G401.6 (cell line): ENCODE measurements around the gene CPD.

Experiments
- FAIRE-seq: peaks from 2 replicates; lab custom pipeline; 2012; peaks lifted over from hg19 to GRCh38; lab: Jason Lieb, UNC

CPD gene

GRCh38 chr17:30354701-30355100 is 24.0 kb upstream of the CPD start:
- no peak for FAIRE-seq

GRCh38 chr17:30357476-30357875 is 21.3 kb upstream of the CPD start:
- FAIRE-seq: no peak

GRCh38 chr17:30358055-30358760 is 20.5 kb upstream of the CPD start:
- FAIRE-seq: no peak

GRCh38 chr17:30360086-30360808 is 18.5 kb upstream of the CPD start:
- FAIRE-seq: no peak

- FAIRE-seq: no peak
Measured at GRCh38 chr17:30361766-30362279, 16.9 kb upstream of the CPD start.

GRCh38 chr17:30363715-30364202 is 15.0 kb upstream of the CPD start:
- no peak for FAIRE-seq

- FAIRE-seq: no peak
Measured at GRCh38 chr17:30366536-30366935, 12.2 kb upstream of the CPD start.

- no peak for FAIRE-seq
Measured at GRCh38 chr17:30368912-30369720, 9.6 kb upstream of the CPD start.

GRCh38 chr17:30369995-30370394 is 8.7 kb upstream of the CPD start:
- no peak for FAIRE-seq

- FAIRE-seq: no peak
Measured at GRCh38 chr17:30372755-30373154, 6.0 kb upstream of the CPD start.

- FAIRE-seq: no peak
Measured at GRCh38 chr17:30375661-30376060, 3.1 kb upstream of the CPD start.

GRCh38 chr17:30376621-30377452 is 1.9 kb upstream of the CPD start:
- FAIRE-seq: no peak

- FAIRE-seq: no peak
Measured at GRCh38 chr17:30377574-30378240, 1.0 kb upstream of the CPD start.

GRCh38 chr17:30378241-30378824 is 394 bp upstream of the CPD start:
- FAIRE-seq: peak; percentile 83

- no peak for FAIRE-seq
Measured at GRCh38 chr17:30379303-30379902, 676 bp downstream of the CPD start.

- FAIRE-seq: no peak
Measured at GRCh38 chr17:30379903-30380381, 1.2 kb downstream of the CPD start.

GRCh38 chr17:30380643-30381339 is 2.1 kb downstream of the CPD start:
- no peak for FAIRE-seq

- no peak for FAIRE-seq
Measured at GRCh38 chr17:30381340-30381659, 2.6 kb downstream of the CPD start.

- FAIRE-seq: no peak
Measured at GRCh38 chr17:30382345-30382744, 3.6 kb downstream of the CPD start.
